GM21423 (cell line): ENCODE measurements around the gene CPLX1.

Experiments used
- ATAC-seq: cut with Tn5 transposase; IDR thresholded peaks from one replicate; pipeline ENCODE4 v1.9.1; 2021; ENCODE audit warnings: mild to moderate bottlenecking, moderate library complexity; ENCODE audit not compliant: unreplicated experiment

CPLX1 gene

DNA sequence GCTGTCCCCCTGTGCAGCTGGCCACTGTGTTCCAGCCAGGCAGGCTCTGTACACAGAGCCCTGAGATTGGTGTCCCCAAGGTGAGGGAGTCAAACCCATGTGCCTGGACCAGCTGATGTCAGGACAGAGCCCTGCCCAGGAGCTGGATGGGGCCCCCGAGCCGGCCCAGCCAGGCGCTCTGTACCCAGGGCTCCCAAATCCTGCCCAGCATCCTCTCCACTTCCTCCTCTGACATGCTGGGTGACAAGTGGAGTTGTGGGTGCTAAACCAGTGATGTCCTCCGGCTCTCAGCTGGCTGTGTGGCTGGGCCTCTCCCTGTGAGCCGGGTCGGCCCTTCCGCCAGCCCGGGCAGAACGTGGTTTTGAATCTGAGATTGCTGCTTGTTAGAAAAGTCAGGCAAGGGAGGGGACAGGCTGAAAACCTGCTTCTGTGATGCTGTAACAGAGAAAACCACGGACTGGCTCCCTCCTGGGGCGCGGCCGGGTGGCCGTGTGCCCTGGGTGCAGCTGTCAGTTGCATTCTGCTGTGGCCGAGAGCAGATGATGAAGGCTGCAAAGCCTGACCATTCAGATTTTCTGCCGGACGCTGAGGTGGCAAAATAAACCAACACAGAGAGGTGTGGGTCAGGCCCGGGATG lies 7.9 kb upstream of the CPLX1 start:
- no peak for ATAC-seq

DNA sequence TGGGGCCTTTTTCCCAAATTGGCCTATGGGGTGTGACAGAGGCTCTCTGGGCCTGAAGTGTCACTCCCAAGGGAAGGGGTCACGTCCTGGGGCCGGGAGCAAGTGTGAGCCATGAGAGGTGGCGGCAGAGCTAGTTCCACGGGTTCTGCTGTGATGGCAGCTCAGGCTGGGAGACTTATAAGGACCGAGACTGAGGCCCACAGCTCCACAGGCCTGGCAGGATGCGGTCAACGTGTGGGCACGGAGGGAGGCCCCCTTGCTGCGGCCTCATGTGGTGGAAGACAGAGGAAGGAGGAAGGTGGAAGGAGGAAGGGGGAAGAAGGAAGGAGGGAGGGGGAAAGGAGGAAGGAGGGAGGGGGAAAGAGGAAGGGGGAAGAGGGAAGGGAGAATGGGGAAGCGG lies 7.2 kb upstream of the CPLX1 start:
- no peak for ATAC-seq

DNA sequence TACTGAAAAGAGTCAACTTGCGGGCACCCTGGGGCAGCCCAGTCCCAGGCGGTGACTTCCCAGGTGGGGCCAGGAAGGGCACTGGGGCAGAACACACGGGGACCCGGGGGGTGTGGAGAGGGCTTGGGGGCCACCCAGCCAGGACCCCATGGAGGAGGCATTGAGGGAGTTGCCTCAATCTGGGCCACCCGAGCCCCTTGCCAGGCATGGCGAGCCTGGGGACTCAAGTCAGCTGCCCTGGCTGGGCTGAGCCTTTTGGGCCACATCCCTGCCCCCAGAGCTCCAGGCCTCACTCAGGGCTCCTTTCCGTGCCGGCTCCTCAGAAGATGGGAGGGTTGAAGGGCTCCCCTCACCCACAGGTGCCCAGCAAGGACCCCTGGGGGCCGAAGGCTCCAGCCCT lies 6.6 kb upstream of the CPLX1 start:
- no peak for ATAC-seq

DNA sequence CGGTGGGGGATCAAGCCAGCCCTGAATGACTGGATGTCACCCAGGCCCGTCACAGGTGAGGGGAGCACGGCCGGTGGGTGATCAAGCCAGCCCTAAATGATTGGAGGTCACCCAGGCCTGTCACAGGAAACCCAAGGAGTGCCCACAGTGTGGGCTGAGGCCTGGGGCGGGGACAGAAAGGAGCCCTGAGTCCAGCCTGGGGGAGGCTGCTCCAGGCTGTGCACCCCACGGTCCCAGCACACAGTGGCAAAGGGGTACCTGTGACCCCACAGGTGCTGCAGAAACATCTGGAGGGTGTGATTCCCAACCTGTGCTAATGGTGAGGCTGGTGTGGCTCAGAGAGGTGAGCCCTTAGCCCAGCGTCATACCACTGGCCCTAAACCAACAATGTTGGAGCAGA lies 6.2 kb upstream of the CPLX1 start:
- no peak for ATAC-seq

DNA sequence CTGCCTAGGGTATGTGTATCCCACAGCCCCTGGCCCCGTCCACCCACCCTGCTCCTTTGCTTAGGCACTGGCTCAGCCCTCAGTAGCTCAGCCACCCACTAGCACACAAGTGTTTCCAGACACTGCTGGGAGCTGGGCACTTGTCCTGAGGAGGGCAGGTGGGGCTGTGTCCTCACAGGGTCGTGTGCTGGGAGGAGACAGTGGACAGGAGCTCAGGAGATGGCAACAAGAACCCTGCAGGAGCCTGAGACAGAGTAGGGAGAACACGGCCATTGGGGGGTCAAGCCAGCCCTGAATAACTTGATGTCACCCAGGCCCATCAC lies 5.5 kb upstream of the CPLX1 start:
- no peak for ATAC-seq

DNA sequence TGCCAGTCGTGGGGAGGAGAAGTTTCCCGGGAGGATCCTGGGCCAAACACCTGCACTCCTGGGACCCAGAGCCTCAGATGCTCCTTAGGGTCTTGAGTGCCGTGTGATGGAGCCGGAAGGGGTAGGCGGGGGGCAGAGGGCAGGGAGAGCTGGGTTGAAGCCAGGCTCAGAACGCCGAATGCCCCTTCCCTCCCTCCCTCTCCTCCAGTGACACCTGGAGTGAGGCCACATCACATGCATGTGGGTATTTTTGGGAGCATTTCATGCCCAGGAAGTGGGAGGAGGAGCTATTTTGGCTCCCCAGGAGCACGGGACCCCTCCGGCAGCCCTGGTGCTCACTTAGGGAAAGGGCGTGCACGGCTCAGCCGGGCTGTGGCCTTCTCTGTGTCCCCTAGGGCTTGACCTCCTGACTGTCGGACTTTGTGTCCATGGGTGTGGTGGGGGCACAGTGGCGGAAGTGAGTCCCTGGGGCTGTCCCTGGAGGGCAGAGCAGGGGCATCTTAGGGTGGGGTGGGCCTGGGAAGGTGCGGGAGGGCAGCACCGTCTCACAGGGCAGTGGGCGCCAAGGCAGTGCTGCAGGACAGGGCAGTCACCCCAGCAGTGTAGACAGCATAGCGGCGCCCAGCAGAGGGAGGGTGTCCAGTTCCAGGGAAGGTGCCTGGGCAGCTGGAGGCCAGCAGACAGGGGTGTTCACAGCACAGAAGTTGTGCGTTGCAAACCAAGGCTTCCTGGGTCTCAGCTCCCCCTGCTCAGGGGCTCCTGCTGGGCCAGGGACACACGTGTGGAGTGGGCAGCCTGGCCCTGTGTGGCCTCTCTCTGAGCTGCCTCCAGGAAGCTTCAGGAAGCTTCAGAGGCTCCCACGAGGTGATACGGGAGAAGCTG lies 4.9 kb upstream of the CPLX1 start:
- ATAC-seq = no peak

DNA sequence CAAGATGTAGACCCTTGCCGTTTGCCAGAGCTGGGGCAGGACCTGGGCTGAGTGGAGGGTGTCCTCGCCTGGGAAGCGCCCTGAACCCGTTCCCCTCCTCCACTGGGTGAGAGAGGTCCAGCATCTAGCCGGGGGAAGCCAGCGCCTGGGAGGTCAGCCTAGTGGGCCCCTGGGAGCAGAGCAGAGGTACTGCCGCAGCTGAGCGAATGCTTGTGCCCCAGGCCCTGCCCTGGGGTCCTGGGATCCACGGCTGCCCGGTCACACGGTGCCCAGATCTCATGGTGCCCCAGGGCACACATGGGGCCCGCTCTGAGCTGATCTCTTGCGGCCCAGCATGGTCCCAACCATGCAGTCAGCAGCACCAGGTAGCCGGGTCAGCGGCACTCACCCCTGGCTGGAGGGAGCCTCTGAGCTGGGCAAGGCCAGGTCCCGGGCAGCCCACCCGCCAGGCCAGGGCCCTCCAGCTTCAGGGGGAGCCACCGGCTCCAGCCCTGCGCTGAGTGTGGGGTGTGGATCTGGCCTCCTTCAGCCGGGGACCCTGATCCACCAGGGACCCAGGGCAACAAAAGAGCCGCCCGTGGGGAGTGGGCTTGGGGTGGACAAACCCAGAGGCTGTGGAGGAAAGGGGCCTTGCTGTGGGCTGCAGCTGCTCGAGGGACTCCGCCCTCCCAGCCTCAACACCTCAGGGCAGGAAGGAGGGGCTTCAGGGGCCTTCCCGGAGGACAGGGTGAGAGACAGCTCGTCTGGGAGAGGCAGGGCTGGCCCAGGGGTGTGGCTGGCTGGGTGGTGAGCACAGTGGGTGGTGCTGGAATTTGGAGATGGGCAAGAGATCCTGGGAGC lies 4.1 kb upstream of the CPLX1 start:
- ATAC-seq = no peak

DNA sequence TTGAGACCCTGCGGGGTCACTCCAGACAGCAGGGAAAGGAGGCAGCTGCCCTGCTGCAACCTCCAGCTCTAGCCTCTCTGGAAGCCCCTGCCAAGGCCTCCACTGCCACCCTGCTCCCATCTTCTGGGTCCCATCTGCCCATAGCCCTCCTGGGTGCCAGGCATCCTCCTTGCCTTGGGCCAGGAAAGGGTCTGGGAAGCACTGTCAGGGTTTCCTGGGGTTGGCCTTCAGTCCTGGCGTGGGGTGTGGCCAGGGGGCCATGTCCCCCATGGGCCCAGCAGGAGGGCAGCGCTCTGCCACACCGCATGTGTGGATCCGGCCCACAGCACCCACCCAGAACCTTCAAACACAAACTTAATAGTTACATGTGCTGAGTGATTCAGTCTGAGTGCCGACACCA lies 3.4 kb upstream of the CPLX1 start:
- no peak for ATAC-seq

DNA sequence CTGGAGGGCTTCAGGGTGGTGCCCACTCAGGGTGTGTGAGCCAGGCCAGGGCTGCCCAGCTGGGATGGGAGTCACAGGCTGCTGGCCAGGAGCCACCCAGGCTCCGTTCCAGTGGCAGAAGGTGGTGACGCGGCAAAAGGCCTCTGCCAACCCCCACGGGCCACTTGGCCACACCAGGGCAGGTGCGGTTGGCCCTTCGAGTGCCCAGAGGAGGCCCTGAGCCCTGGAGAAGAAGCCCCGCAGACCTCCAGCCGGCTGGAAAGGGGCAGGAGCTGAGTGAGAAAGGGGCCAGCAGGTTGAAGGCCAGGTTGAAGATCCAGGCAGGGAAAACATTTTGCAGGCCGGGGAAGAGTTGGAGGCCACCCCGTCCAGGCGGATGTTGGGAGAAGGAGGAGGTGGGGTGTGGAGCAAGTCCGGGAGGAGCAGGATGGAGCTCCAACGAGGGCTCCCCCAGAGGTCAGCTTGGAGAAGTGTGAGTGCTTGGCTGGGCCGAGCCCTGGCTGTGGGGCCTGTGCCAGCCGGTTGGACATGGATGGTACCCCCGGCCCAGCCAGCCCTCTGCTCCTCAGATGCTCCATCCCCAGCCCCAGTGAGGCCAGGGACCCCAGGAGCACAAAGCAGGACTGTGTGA lies 2.8 kb upstream of the CPLX1 start:
- no peak for ATAC-seq

DNA sequence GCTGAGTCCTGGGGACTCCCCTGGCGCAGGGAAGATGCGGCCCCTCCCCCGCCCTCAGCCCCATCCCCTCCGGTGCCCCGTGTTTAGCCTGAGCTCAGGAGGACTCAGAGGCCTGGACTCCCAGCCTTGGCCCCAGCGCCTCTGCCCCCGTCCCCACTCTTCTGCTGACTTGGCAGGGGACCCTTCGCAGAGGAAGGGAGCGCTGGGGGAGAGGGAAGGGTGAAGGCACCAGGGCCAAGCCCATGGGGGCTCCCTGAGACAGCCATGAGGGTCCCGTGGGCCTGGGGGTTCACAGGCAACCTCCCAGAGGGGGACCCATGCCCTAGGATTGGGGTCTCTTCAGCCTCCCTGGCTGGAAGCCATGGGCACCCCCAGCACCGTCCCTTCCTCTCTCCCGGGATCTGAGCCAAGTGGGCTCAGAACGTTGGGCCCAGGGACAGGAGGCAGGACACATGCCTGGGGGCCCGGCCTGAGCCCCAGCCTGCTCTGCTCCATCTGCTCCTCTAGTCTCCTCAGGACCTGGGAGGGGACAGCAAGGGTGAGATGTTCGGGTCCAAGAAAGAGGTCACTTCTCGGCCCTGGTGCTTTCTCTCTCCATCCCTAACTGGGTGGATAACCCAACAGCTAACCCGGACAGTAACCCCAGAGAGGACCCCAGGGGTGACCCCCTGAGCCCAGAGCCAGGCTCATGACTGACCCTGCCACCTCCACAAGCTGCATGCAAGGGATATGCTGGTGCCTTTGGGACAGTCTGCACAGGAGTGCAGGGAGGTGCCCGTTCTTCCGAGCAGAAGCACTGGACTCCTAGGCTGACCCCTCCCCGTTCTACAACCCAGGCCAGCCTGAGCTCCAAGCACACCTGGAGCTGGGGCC lies 1.5 kb upstream of the CPLX1 start:
- ATAC-seq = no peak

DNA sequence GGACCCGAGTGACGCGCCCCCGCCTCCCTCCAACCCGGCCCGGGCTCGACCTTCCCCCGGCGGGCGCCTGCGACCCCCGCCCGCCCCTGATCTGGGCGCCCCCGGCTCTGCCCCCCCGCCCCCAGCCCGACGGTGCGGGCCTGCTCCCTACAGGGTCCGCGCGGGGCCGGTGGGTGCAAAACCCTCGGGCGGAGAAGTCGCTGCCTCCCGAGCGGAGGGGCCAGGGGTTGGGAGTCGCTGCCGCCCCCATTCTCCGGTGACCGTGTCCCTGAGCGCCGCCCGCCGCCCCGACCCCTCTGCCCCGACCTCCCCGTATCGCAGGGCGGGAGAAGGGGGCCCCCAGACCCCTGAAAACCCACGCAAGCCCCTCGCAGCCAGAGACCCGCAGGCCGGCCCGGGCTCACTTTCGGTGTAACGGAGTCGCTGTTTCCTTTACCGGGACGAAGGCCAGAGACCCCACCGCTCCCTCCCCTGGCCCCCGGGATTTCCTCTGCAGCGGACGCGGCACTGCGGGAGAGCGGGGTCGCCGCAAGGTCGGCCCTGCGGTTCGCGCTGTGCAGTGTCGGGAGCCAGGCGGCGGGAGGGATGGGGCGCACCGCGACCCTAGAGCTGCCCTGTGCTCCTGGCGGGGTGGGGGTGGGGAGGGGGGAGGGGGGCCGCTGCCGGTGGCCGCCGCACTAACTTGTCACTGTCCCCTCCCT lies 729 bp upstream of the CPLX1 start:
- no peak for ATAC-seq

DNA sequence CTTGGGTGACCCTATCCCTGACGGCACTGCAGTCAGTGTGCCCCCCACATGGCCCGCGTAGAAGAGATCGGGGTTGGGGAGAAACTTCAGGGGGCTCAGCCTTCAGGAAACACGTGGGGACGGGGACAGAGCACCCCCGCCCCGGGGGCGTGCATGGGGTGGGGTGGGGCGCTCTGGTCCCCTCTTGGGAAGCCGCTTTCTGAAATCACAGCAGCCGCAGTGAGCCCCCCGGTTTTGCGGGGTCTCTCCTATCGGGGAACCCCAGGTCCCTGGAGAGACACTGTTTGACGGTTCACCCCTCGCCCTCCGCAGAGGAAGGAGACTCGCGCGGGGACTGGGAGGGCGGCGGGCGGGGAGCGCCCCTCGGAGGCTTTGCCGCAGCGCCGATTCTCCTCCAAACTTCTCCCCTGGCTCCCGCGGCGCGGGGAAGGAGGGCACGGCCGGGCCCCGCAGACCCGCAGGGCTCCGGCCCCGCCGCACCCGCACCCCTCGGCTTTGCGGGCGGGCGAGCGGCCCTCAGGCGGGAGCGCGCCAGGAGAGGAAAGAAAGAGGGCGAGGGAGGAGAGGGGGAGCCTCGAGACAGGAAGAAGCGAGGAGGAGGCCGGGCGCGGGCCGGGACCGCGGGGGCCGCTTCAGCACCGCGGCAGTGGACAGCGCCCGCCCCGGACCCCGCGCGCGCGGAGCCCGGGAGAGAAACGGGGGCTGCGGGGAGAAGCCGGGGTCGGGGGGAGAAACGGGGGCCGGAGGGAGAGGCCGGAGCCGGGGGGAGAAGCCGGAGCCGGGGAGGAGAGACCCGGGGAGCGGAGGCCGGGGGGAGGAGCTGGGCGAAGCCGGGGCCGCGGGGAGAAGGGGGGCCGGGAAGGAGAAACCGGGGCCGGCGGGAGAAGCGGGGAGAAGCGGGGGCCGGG lies 612 bp downstream of the CPLX1 start:
- ATAC-seq = no peak

DNA sequence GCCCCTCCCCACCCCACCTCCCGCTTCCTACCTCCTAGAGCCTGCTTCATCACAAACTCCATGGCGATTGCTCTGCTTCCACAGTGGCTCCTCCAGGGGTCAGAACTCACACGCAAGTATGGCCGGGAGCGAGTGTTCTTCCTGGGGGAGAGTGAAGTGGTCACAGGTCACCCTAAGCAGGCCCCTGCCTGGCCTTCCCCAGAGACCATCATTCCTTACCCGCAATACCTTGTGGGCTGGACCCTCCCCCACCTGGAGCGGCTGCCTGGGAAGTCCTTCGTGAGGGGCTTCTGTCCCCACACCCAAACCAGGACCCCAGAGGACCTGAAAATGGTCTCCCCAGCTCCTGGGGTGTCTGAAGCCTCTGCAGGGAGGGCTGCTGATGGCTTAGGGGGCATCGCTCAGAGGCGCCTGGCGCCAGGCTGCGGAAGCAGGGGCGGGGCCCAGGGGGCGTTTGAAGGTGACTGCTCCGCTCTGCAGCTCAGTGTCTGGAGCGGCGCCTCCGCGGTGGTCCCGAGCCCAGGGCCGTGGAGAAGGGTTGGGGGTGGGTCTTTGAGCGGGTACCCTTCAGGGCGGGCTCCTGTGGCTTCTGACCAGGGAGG lies 1.4 kb downstream of the CPLX1 start:
- ATAC-seq = no peak

DNA sequence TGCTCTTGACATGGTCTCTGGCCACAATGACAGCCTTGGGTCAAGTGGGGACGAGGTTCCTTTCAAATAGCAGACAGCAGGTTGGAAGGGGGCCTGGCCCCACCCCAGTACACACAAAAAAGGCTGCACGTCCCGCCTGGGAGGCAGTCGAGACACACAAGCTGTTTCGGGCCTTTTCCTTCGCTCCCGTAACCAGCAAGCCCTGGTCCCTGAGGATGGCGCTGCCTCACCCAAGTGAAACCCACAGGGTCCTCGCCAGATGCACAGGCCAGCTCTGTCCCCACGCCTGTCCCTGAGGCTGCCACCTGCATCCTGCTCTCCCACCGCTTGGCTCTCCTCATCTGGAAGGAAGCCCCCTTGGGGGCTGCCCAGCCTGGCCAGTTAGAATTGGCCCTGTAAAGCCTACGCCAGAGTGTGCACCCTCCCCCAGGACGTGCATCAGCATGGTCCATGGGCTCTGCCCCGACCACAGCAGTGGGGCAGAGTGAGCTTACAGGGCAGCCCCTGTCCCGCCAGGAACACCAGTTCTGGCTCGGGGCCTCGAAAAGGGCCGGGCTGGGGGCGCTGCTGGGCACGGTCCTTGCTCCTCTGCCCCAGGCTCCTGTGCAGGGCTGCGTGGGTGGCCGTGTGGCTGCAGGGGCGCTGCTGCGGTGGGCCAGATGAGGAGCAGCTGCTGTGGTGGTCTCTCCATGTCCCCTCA lies 2.0 kb downstream of the CPLX1 start:
- ATAC-seq = no peak

DNA sequence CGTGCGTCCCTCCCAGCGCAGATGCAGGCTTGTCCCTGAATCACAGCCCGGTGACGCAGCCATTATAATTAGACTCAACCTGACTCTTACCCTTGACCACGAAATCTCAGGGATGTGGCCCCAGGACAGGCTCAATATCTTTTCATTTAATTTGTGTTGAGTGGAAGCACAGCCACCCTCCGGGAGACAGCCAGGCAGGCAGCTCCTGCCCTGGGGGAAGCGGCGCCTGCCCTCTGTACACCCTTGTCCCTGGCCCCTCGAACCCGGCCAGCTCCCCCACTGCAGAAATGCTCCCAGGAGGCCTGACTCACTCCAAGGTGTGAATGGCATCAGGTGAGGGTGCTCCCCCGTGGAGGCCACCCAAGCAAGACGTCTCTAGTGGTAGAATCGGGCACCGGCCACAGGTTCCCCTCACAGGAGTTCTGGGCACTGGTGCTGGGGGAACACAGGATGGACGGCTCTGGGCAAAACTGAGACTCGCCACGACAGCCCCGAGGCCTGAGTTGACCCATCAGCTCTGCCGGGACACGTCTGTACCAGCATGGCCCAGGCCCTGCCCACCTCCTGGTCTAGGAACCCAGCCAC lies 2.7 kb downstream of the CPLX1 start:
- no peak for ATAC-seq

DNA sequence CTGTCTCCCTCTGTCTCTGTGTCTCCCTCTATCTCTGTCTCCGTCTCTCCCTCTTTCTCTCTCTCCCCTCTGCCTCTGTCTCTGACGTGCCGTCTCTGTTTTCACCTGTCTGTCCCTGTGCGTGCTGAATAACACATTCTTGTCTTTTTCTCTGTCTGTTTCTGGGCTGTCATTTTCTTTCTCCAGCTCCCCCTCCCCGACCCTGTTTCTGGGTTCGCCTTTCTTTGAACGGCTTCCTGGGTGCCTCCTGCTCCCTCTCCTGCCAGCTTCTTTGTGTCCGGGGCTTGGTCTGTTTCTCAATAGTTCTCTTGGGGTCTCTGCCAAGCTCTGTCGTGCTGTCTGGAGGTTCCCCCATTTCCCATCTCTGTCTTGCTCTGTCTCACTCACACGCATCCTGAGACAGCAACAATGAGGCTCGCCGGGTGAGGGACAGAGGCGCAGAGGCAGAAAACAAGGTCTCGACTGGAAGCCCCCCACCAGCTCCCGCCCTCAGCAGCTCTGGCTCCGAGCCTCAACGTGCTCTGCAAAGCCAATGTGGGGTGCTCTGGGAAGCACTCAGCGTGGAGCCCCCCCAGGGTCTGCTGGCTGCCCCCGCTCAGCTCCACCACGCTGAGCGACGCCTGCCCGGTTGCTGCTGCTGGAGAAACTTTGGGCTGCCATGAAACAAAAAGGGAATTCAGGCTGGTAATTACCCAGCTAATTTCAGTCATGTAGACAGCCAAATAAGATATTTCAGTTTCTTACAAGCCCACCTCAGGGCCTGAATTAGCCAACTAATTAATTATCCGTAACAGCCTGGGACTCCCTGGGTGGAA lies 3.4 kb downstream of the CPLX1 start:
- ATAC-seq = no peak

DNA sequence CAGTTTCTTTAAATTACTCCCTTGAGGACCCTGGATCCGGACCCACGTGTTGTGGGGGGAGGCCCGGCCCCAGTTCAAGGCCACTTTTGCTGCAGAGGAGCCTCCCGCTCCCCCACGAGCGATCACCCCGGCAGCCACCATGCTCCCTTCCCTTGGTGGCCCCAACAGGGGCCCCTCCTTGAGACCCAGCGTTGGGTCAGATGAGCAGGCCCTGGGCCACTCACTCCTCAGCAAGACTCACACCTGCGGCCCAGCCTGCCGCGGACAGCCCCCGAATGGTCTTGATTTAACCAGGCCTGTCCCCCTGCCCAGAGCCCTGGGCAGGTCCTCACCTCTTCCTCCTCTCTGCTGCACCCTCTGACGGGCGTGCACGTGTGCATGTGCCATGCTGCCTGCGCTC lies 4.3 kb downstream of the CPLX1 start:
- ATAC-seq = no peak
